Limb (tissue), 2 donors: Measurements from ENCODE around the gene ARHGEF1.

Source experiments
- DNase-seq, 2 donors: peaks; one replicate each; pipeline ENCODE4 v3.0.0-alpha.2; 2016; ENCODE audit errors: extremely low spot score in 2 of 2

ARHGEF1 gene

DNA sequence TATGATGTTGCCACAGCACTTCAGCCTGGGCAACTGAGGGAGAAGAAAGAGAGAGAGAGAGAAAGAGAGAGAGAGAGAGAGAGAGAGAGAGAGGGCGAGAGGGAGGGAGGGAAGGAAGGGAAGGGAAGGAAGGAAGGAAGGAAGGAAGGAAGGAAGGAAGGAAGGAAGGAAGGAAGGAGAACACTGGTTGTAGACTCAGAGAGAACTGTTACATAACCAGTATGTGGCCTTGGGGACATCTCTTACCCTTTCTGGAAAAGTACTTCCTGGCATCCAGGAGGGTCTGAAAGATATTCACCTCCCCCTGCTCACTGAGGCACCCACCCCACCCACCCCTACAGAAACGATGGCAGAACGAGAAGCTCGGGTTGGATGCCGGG lies 2.7 kb upstream of the ARHGEF1 start:
- DNase-seq, result no peak

- no peak for DNase-seq
These were observed 458 bp downstream of the ARHGEF1 start for GRCh38 chr19:41883463-41883820.

- DNase-seq, result peak; percentile 95 to 98
These were observed 1.1 kb downstream of the ARHGEF1 start for GRCh38 chr19:41883821-41884733.

- no peak for DNase-seq
These were observed 4.1 kb downstream of the ARHGEF1 start for GRCh38 chr19:41886761-41887710.

DNA sequence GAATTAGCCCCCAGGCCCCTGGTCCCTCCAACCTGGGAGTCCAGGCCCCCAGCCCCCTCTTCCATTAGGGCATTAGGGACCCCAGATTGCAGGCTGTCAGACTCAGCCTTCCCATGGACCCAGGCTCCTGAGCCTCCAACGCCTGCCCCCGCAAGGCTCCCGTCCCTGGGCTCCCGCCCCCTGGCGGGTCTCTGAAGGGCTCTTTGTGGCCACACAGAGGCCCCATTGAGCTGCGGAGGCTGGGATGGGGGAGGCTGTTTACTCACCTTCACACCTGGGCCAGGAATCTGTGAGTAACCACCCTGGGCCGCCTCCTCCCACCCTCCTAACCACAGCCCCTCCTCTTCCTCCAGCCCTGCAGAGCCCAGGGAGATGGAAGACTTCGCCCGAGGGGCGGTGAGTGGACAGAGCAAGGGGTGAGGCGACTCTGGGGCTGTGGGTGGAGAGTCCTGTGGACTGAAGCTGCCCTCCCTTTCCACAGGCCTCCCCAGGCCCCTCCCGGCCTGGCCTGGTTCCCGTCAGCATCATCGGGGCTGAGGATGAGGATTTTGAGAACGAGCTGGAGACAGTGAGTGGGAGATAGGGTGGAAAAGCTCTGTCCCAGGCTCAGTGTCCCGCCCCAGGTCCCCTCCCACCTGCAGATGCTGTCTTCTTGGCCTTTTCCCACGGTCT lies 4.9 kb downstream of the ARHGEF1 start:
- DNase-seq, result peak; percentile 27 to 66

GRCh38 chr19:41888926-41889325 lies 5.9 kb downstream of the ARHGEF1 start:
- DNase-seq, result no peak

- DNase-seq, result no peak
These were observed 6.9 kb downstream of the ARHGEF1 start for GRCh38 chr19:41889896-41890295.

GRCh38 chr19:41890936-41891335 lies 8.0 kb downstream of the ARHGEF1 start:
- DNase-seq, result no peak

- DNase-seq, result no peak
These were observed 9.4 kb downstream of the ARHGEF1 start for GRCh38 chr19:41892173-41892902.

- DNase-seq, result no peak
These were observed 10.9 kb downstream of the ARHGEF1 start for GRCh38 chr19:41893899-41894298.

GRCh38 chr19:41894350-41894749 lies 11.4 kb downstream of the ARHGEF1 start:
- no peak for DNase-seq

DNA sequence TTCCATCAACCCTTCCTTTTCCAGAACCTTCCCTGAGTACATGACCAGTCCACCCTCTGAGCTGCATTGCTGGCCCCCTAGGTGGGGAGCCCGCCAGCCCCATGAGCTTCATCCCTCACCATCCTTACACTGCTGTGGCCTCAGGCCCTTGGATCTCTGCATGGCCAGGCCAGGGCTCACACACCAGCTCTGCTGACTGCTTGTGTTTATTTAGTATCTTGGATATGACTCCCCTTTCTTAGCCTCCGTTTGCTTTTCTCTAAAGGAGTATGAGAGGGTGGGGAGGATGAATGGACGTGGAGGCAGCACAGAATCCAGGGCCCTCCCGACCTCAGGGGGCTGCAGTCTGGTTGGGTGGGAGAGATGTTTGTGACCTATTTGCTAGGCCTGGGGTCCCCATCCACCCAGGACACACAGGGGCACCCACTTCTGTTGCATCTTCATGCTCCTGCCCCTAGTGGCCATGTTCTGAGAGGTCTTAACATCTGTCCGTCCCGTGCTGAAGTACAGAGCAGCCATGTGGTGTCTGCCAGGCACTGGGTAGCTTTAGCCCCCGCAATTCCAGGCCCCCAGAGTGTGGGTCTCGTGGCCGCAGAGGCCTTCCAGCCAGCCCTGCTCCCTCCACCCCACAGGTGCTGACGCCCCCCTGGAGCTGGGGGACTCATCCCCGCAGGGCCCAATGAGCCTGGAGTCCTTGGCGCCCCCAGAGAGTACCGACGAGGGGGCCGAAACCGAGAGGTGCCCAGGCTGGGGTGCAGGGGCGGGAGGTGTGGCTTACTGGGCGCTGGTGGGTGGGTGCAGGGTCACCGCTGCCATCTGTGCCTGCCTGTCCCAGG lies 13.0 kb downstream of the ARHGEF1 start:
- DNase-seq, result no peak

DNA sequence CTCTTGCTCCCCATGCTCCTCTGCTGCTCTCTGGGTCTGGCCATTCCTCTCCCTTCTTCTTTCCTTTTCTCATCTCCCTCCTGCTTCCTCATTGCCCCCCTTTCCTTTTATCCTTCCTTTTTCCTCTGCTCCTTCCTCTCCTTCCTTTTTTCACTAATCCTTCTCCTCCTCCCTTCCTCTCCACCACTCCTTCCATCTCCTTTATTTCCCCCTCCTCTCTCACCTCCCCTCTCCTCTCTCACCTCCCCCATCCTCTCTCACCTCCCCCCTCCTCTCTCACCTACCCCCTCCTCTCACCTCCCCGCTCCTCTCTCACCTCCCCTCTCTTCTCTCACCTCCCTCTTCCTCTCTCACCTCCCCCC lies 13.6 kb downstream of the ARHGEF1 start:
- DNase-seq, result no peak

DNA sequence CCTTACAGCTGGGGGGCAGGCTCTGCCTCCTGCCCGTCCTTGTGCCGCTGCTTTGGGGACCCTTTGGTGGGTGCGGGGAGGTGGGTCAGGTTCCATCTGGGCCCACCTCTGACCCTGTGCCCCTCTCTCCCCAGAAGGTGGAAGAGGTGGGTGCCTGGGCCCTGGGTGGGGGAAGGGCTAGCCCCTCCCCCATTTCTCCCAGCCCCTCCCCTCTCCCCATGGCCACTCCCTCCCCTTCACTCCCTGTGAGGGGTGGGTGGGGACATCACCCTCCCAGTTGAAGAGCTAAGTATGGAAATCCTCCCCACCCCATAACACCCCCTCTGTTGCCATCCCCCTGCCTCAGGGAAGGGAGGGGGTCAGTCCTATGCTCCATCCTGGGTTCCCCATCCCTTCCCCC lies 14.2 kb downstream of the ARHGEF1 start:
- no peak for DNase-seq

- no peak for DNase-seq
These were observed 14.8 kb downstream of the ARHGEF1 start for GRCh38 chr19:41897820-41898219.

DNA sequence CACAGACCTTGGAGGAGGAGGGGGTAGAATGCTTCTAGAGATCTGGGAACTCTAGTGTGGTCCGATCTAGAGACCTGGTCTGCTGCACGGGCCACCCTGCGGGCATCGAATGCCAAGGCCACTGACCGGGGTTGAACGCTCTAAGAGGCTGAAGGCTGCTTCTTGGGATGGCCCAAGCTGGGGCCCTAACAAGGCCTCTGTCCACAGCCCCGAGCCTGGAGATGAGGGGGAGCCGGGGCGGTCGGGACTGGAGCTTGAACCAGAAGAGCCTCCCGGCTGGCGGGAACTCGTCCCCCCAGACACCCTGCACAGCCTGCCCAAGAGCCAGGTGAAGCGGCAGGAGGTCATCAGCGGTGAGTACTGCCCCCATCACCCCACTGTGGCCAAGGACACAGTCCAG lies 15.3 kb downstream of the ARHGEF1 start:
- no peak for DNase-seq

GRCh38 chr19:41901707-41902360 lies 18.9 kb downstream of the ARHGEF1 start:
- DNase-seq, result no peak

GRCh38 chr19:41902594-41902993 lies 19.6 kb downstream of the ARHGEF1 start:
- DNase-seq, result no peak

GRCh38 chr19:41903193-41903953 lies 20.4 kb downstream of the ARHGEF1 start:
- DNase-seq, result no peak
